ENCODE data around the gene PIP4K2A. TPM values are rescaled to one million over a fixed set of nuclear protein-coding genes. Genes with fewer than 3 reads are reported as not detected.
"Not testable (repeated sequence)": the region's sequence is repeated elsewhere in the genome, so short reads cannot be mapped to it uniquely, and the experiment has no call there.

The PIP4K2A gene
- total RNA-seq, 2 experiments from 2014 or later, result 111 to 118 TPM

DNA sequence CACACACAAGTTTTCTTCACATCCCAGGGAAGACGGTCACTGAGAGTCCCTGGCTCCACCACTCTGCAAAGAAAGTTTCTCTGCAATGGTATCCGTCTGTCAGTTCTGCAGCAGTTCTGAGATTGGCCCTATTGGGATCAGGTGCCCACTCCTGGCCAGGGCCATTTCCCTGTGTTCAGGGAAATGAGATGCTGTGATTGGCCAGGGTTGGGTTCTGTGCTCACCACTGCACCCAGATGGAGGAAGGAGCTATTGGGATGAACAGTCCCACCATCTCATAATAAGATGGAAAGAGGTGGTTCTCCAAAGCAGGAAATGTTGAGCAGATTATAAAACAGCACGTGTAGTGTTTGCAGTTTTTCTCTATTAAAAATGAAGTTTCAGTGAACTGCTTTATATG is 13.3 kb upstream of the PIP4K2A start:
- no peak overlapping the region for H3K27ac Mint-ChIP-seq
- H3K4me3 Mint-ChIP-seq, result no peak overlapping the region
- H3K36me3 Mint-ChIP-seq, result no peaks in the 10 kb centered on the region
- DNase-seq, result no peak
- H3K9me3 Mint-ChIP-seq, result no peaks in the 10 kb centered on the region
- H3K4me1 Mint-ChIP-seq, result peaks cover 25% of the 10 kb centered on the region
- no peaks in the 10 kb centered on the region for H3K27me3 Mint-ChIP-seq

GRCh38 chr10:22727112-22727511 is 12.7 kb upstream of the PIP4K2A start:
- Mint-ChIP-seq H3K36me3 (no peaks in the 10 kb centered on the region), H3K9me3 (no peaks in the 10 kb centered on the region), H3K27me3 (no peaks in the 10 kb centered on the region), H3K4me3 (no peak overlapping the region), H3K4me1 (peaks cover 28% of the 10 kb centered on the region), H3K27ac (no peak overlapping the region)
- DNase-seq, result no peak

- H3K4me3 Mint-ChIP-seq, result no peak overlapping the region
- no peaks in the 10 kb centered on the region for H3K36me3 Mint-ChIP-seq
- peaks cover 34% of the 10 kb centered on the region for H3K4me1 Mint-ChIP-seq
- H3K27ac Mint-ChIP-seq, result no peak overlapping the region
- no peaks in the 10 kb centered on the region for H3K27me3 Mint-ChIP-seq
- H3K9me3 Mint-ChIP-seq, result no peaks in the 10 kb centered on the region
- no peak for DNase-seq
Measured at GRCh38 chr10:22724773-22725172, 10.4 kb upstream of the PIP4K2A start.

DNA sequence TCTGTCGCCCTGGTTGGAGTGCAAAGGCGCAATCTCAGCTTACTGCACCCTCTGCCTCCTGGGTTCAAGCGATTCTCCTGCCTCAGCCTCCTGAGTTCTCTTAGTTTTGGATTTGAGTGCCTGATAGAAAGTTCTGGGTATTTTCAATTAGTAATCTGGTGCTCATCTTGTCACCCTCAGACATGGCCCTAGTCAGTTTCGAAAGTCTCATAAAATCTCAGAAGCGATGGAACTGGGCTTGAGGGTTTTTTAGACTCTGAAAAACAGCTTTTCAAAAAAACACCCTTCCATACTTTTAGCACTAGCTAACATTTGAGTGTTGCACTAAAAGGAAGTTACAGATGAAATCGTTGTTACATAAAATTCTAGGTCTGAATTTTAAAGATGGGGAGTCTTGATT is 9.4 kb upstream of the PIP4K2A start:
- no peaks in the 10 kb centered on the region for H3K36me3 Mint-ChIP-seq
- no peak overlapping the region for H3K4me3 Mint-ChIP-seq
- no peak overlapping the region for H3K27ac Mint-ChIP-seq
- peaks cover 34% of the 10 kb centered on the region for H3K4me1 Mint-ChIP-seq
- DNase-seq, result no peak
- no peaks in the 10 kb centered on the region for H3K9me3 Mint-ChIP-seq
- no peaks in the 10 kb centered on the region for H3K27me3 Mint-ChIP-seq

DNA sequence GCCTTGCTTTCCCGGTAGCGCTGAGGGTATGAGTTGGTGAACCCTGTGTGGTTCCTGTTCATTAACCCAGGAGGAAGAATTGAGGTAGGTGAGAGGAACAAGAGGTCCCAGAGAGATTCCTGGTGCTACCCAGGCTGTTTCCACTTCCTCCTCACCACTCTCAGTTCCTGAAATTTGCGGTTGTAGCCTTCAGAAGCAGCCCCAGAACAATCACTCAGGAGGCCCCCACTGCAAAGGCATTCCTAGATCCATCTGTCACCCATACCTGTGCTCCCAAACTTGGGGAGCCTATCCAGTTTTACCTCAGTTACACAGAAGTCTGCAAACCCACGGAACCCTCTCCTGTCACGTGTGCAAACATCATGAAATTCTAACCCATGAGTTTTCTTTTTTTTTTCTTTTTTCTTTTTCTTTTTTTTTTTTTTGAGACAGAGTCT is 9.0 kb upstream of the PIP4K2A start:
- no peaks in the 10 kb centered on the region for H3K27me3 Mint-ChIP-seq
- no peak overlapping the region for H3K27ac Mint-ChIP-seq
- H3K9me3 Mint-ChIP-seq, result no peaks in the 10 kb centered on the region
- DNase-seq, result no peak
- no peaks in the 10 kb centered on the region for H3K36me3 Mint-ChIP-seq
- H3K4me3 Mint-ChIP-seq, result no peak overlapping the region
- peaks cover 34% of the 10 kb centered on the region for H3K4me1 Mint-ChIP-seq

DNA sequence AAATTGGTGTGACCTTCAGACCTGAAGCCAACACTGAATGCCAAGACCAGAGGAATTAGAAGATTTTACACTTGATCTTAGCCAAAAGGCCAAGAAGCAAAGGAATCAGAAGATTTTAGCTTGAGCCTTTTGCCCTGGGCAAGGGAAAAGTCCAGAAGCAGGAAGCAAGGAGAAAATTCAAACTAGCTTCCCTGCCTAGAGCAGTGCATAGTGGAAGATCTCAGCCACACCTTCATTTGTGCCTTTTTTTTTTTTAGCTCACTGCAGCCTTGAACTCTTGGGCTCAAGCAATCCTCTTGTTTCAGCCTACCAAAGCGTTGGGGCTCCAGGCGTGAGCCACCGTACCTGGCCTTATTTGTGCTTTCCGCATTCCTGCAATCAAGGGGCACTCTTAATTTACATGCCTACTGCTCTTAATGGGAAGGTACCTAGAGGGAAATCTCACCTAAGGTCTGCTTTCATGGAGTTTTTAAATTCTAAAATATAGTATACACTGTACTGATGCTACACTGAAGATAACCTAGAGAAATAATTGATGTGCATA is 8.3 kb upstream of the PIP4K2A start:
- Mint-ChIP-seq H3K27me3 (no peaks in the 10 kb centered on the region), H3K9me3 (no peaks in the 10 kb centered on the region), H3K27ac (no peak overlapping the region), H3K36me3 (no peaks in the 10 kb centered on the region), H3K4me1 (peaks cover 33% of the 10 kb centered on the region), H3K4me3 (no peak overlapping the region)
- DNase-seq, result no peak

DNA sequence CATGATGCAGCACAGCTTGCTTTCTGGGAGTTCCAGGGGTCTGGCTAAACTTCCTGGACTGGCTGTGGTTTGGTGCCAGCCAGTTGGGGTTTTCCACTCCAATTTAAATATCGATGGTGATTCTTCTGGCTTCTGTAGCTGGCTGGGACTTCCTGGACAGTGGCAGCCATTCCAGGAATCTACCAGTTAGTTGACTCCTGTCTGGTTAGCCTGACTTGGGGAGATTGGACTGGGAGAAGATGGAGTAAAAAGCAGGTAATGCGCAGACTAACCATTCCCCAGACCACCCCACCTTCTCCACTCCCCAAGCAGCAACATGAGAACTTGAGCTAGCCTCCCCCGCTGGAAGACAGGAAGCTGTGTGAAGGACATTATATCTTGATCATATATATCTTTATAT is 6.3 kb upstream of the PIP4K2A start:
- H3K27ac Mint-ChIP-seq, result no peak overlapping the region
- no peak overlapping the region for H3K4me3 Mint-ChIP-seq
- H3K27me3 Mint-ChIP-seq, result no peaks in the 10 kb centered on the region
- H3K4me1 Mint-ChIP-seq, result peaks cover 29% of the 10 kb centered on the region
- no peaks in the 10 kb centered on the region for H3K9me3 Mint-ChIP-seq
- DNase-seq, result no peak
- H3K36me3 Mint-ChIP-seq, result no peaks in the 10 kb centered on the region

DNA sequence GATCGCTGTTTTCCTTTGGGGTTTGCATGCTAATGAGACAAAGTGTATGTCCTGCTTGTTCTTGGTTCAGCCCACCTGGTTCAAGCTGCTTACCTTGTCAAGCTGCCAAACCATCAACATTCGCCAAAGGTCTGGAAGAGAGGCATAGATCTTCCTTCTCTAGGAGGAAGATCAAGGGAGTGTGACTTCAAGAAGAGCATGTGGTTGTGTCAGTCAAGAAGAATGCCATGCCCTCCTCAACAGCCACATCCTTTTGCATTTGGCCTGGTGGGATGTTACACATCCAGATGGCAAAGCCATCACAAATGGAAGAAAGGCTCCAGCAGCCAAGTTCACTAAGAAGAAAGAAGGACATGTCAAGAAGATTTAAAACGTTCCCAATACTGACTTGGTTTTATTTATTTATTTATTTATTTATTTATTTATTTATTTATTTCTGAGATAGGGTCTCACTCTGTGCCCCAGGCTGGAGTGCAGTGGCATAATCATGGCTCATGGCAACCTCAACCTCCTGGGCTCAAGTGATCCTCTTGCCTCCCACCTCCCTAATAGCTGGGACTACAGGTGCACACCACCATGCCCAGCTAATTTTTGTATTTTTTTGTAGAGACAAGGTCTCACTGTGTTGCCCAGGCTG is 5.1 kb upstream of the PIP4K2A start:
- H3K27ac Mint-ChIP-seq, result no peak overlapping the region
- no peaks in the 10 kb centered on the region for H3K27me3 Mint-ChIP-seq
- no peak for DNase-seq
- peaks cover 32% of the 10 kb centered on the region for H3K4me1 Mint-ChIP-seq
- H3K4me3 Mint-ChIP-seq, result no peak overlapping the region
- no peaks in the 10 kb centered on the region for H3K9me3 Mint-ChIP-seq
- no peaks in the 10 kb centered on the region for H3K36me3 Mint-ChIP-seq

GRCh38 chr10:22718659-22719058 is 4.3 kb upstream of the PIP4K2A start:
- DNase-seq, H3K4me3 Mint-ChIP-seq, H3K36me3 Mint-ChIP-seq, H3K9me3 Mint-ChIP-seq, H3K27ac Mint-ChIP-seq, H3K27me3 Mint-ChIP-seq: not testable (repeated sequence)
- peaks cover 23% of the 10 kb centered on the region for H3K4me1 Mint-ChIP-seq

DNA sequence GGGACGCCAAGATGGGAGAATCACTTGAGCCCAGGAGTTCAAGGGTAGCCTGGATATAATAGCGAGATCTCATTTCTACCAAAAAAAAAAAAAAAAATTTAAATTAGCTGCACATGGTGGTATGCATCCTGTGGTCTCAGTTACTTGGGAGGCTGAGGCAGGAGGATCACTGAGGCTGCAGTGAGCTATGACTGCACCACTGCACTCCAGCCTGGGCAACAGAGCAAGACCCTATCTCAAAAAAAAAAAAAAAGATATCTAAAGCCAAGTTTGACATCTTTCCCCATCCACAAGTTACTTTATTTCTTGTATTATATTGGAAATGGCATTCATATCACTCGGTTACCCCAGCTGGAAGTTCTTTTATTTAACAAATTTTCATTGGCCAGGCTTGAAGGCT is 3.4 kb upstream of the PIP4K2A start:
- H3K9me3 Mint-ChIP-seq, result no peaks in the 10 kb centered on the region
- no peak overlapping the region for H3K27ac Mint-ChIP-seq
- H3K4me3 Mint-ChIP-seq, result no peak overlapping the region
- no peak for DNase-seq
- H3K27me3 Mint-ChIP-seq, result no peaks in the 10 kb centered on the region
- H3K4me1 Mint-ChIP-seq, result peaks cover 15% of the 10 kb centered on the region
- peaks cover 3% of the 10 kb centered on the region for H3K36me3 Mint-ChIP-seq

GRCh38 chr10:22716943-22717342 is 2.6 kb upstream of the PIP4K2A start:
- Mint-ChIP-seq H3K27ac (no peak overlapping the region), H3K4me1 (peaks cover 17% of the 10 kb centered on the region), H3K4me3 (no peak overlapping the region), H3K36me3 (peaks cover 8% of the 10 kb centered on the region), H3K9me3 (no peaks in the 10 kb centered on the region), H3K27me3 (no peaks in the 10 kb centered on the region)
- no peak for DNase-seq

GRCh38 chr10:22715290-22715625 is 880 bp upstream of the PIP4K2A start:
- DNase-seq, result no peak
- Mint-ChIP-seq H3K9me3 (no peaks in the 10 kb centered on the region), H3K4me3 (peak overlapping the region; percentile 66), H3K27ac (peak overlapping the region; percentile 63), H3K36me3 (peaks cover 13% of the 10 kb centered on the region), H3K4me1 (peaks cover 24% of the 10 kb centered on the region), H3K27me3 (no peaks in the 10 kb centered on the region)

DNA sequence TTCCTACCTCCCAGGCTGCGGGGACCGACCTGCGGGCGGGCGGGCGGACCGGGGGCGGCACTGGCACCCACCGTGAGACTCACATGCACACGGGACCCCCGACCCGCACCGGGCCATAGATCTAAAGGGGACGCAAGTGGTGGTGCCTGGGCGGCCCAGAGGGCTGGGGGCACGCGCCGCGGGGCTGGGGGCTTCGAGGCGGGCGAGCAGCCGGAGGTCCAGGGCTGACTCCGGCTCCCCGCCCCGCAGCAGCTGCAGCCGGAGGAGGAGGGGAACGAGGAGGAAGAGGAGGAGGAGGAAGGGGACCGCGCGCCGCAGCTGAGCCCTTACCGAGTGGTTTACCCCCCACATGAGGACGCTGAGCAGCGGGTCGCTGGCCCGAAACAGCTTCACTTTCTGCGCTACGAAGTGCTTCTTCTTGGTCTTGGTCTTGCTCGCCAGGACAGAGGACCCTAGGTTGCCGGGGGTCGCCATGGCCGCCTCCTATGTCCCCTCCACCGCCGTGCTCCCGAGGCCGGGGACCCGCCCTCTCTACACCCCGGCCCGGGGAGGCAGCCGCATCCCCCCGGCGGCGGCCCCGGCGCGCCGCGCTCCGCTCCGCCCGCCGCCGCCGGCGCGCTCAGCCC is 412 bp downstream of the PIP4K2A start:
- H3K9me3 Mint-ChIP-seq, result no peaks in the 10 kb centered on the region
- peaks cover 36% of the 10 kb centered on the region for H3K4me1 Mint-ChIP-seq
- H3K27ac Mint-ChIP-seq, result peak overlapping the region; percentile 85
- DNase-seq, result peak; percentile 34
- H3K4me3 Mint-ChIP-seq, result peak overlapping the region; percentile 89
- peaks cover 21% of the 10 kb centered on the region for H3K36me3 Mint-ChIP-seq
- H3K27me3 Mint-ChIP-seq, result no peaks in the 10 kb centered on the region

DNA sequence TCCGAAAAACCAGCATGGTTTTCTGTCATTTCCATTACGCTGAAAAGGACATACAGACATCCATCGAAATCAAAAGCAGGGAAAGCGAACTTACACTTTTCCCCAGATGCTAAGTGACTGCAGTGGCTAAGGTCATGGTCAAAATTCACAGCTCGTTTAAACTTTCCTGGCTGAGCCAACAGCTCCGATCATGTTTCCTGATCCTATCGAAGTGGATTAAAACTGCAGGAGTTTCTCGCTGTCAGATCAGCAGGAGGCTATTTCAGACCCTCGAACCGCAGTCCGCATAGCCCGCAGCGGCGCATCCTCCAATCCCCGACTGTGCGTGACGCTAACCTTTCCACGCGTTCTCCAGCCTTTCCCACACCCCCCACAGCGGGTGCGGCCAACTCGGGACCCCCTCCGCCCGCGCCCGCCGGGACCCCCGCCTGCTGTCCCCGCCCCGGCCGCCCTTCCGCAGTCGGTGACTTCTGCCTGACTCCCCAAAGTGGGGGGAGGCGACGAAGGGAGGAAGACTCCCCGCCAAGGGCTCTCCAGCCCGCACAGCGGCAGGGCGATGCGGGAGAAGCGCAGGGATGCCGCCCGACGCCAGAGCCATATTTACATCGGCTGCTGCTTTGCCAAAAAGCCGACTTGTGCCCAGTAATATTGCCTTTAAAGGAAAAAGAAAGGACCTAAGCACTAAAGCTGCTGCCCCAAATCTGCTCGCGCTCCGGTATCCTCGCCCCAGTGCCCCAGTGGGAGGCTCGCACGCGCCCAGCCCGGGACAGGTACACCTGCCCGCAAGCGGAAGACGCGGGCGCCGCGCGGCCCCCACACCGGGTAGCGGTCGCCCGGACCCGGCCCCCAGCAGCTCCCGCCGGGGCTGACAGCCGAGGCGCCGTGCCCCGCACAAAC is 1.2 kb downstream of the PIP4K2A start:
- H3K9me3 Mint-ChIP-seq, result no peaks in the 10 kb centered on the region
- DNase-seq, result peak; percentile 43
- peak overlapping the region; percentile 89 for H3K27ac Mint-ChIP-seq
- peaks cover 28% of the 10 kb centered on the region for H3K36me3 Mint-ChIP-seq
- no peaks in the 10 kb centered on the region for H3K27me3 Mint-ChIP-seq
- H3K4me3 Mint-ChIP-seq, result peak overlapping the region; percentile 89
- peaks cover 44% of the 10 kb centered on the region for H3K4me1 Mint-ChIP-seq

GRCh38 chr10:22712211-22712955 is 2.0 kb downstream of the PIP4K2A start:
- H3K9me3 Mint-ChIP-seq, result no peaks in the 10 kb centered on the region
- H3K4me1 Mint-ChIP-seq, result peaks cover 52% of the 10 kb centered on the region
- H3K27ac Mint-ChIP-seq, result peak overlapping the region; percentile 89
- H3K4me3 Mint-ChIP-seq, result peak overlapping the region; percentile 89
- H3K27me3 Mint-ChIP-seq, result no peaks in the 10 kb centered on the region
- DNase-seq, result no peak
- H3K36me3 Mint-ChIP-seq, result peaks cover 36% of the 10 kb centered on the region

Measured in activated naive CD8-positive, alpha-beta T cell treated with anti-CD3 and anti-CD28 coated beads for 36 hours (primary cell).